Body of pancreas (tissue), 4 donors: ENCODE data around the gene KXD1. TPM values are rescaled to one million over a fixed set of nuclear protein-coding genes. Genes with fewer than 3 reads are reported as not detected.

ENCODE experiments used
- ATAC-seq: fragments of 150-250 bp; one replicate; pipeline ENCODE4 v1.9.1; 2016
- DNase-seq, 4 donors: peaks; one replicate each; pipeline ENCODE4 v3.0.0-alpha.2; 2019
- H3K27ac ChIP-seq, 4 donors: fragments of 200-600 bp; sonication (generic); 1 replicate in 3 of 4; 2 replicates in 1 of 4; pipeline versions ENCODE4 v1.5.1 to v1.6.1; 2016 to 2019; ENCODE audit warnings: mild to moderate bottlenecking in 1 of 4, mixed read lengths in 1 of 4, moderate library complexity in 1 of 4
- H3K27me3 ChIP-seq, 2 donors: fragments of 200-600 bp; sonication (generic); one replicate each; pipeline ENCODE4 v1.6.0; 2016; ENCODE audit warnings: mild to moderate bottlenecking in 1 of 2
- H3K36me3 ChIP-seq, 2 donors: fragments of 200-600 bp; sonication (generic); replicated peaks in 1 of 2; 2 replicates each; pipeline ENCODE4 v1.5.1; 2016; ENCODE audit warnings: low read depth in 2 of 2; ENCODE audit not compliant: insufficient read depth in 1 of 2
- H3K4me1 ChIP-seq: fragments of 200-600 bp; sonication (generic); one replicate; pipeline ENCODE4 v1.6.0; 2016
- H3K4me3 ChIP-seq, 2 donors: fragments of 200-600 bp; sonication (generic); 1 replicate in 1 of 2; 2 replicates in 1 of 2; pipeline ENCODE4 v1.5.1; 2016 to 2019
- H3K9me3 ChIP-seq, 3 donors: fragments of 200-600 bp; sonication (generic); 1 replicate in 2 of 3; 2 replicates in 1 of 3; pipeline ENCODE4 v1.5.1; 2016
- POLR2A ChIP-seq, 3 donors: fragments of 450-650 bp; IDR thresholded peaks; one replicate each; pipeline ENCODE4 v1.6.1; 2016; ENCODE audit warnings: antibody characterized with exemption in 3 of 3, mild to moderate bottlenecking in 2 of 3
- WGBS, 2 donors: methylation state at CpG; one replicate each; pipeline ENCODE4 v1.1.5; 2017; 5-methylcytosine and 5-hydroxymethylcytosine counted together
- intact Hi-C: fragments of 100-400 bp; cut with DNase I; formaldehyde crosslinking; loops from one replicate; pipeline ENCODE4 v1.15.1; 2023
- total RNA-seq, 2 donors: library from RNA; depleted of rRNA; stranded (reverse); fragments of >200 nt; gene quantifications; one replicate each; pipeline ENCODE4 v1.1.0, GENCODE V29; 2016
- TF ChIP-seq, protein P1 (sequence below), 7 experiments: fragments of 450-650 bp in 4 of 7; fragments of 200-600 bp in 3 of 7; sonication (generic) in 3 of 7; IDR thresholded peaks; one replicate each; pipeline ENCODE4 v1.5.1; 2016 to 2019; ENCODE audit warnings: antibody characterized with exemption in 7 of 7

KXD1 gene
- total RNA-seq, 2 donors from 2014 or later, result 62.6 to 71.1 TPM

DNA sequence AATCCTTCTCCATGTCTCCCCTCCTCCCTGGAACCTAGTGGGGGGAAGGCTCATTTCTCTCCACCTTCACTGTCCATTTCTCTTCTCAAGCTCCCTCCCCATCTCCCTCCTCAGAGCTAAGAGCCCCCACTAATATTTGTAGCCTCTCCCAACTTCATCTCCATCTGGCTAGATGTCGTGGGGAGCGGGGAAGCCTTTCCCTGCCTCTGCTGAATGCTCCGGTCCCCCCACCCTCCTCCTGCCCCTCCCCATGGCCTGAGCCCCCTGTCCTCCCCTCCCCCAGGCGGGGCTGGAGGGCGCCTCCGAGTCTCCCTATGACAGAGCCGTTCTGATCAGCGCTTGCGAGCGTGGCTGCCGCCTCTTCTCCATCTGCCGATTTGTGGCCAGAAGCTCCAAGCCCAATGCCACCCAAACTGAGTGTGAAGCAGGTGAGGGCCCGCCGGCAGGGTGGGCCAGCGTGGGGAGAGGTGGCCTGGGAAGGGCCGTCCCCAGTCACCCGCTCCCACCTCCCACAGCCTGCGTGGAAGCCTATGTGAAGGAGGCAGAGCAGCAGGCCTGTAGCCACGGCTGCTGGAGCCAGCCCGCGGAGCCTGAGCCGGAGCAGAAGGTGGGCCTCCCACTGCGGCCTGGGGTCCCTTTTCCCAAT is 56.0 kb downstream of the KXD1 start:
- H3K4me3 ChIP-seq, result no peak overlapping the region
- H3K27ac ChIP-seq, result no peak overlapping the region
- DNase-seq, result no peak
- no peak for TF ChIP-seq POLR2A (IDR thresholded peaks at IDR 0.05)
- TF ChIP-seq, protein P1, sequence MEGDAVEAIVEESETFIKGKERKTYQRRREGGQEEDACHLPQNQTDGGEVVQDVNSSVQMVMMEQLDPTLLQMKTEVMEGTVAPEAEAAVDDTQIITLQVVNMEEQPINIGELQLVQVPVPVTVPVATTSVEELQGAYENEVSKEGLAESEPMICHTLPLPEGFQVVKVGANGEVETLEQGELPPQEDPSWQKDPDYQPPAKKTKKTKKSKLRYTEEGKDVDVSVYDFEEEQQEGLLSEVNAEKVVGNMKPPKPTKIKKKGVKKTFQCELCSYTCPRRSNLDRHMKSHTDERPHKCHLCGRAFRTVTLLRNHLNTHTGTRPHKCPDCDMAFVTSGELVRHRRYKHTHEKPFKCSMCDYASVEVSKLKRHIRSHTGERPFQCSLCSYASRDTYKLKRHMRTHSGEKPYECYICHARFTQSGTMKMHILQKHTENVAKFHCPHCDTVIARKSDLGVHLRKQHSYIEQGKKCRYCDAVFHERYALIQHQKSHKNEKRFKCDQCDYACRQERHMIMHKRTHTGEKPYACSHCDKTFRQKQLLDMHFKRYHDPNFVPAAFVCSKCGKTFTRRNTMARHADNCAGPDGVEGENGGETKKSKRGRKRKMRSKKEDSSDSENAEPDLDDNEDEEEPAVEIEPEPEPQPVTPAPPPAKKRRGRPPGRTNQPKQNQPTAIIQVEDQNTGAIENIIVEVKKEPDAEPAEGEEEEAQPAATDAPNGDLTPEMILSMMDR (IDR thresholded peaks at IDR 0.05), result no peak
- intact Hi-C loops, result no loop called here
- H3K4me1 ChIP-seq, result peaks cover 28% of the 10 kb centered on the region
- no peaks in the 10 kb centered on the region for H3K36me3 ChIP-seq
- H3K9me3 ChIP-seq, result no peaks in the 10 kb centered on the region
- H3K27me3 ChIP-seq, result peaks cover 0 to 39% of the 10 kb centered on the region in 2 donors
- ATAC-seq, result no peak
- 36 to 39% methylated on average over 16 to 20 of the region's 23 CpGs for WGBS, 2 donors

DNA sequence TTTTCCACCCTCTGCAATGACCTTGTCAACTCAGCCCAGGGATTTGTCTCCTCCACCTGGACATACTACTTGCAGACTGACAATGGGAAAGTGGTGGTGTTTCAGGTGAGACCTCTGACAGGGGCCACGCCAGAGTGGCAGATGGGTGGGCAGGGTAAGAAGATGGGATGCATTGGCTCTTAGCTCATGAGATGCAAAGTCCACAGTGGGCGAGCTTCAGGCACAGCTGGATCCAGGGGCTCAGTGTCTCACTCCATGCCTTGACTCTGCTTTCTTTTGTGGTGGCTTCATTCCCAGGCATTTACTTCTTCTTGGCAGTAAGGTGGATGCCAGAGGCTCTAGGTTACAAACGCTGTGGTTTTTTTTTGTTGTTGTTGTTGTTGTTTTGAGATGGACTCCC is 58.4 kb downstream of the KXD1 start:
- ATAC-seq (no peak), DNase-seq (no peak)
- Histone ChIP-seq H3K4me1 (peaks cover 21% of the 10 kb centered on the region), H3K36me3 (no peaks in the 10 kb centered on the region), H3K27ac (no peak overlapping the region), H3K27me3 (peaks cover 0 to 24% of the 10 kb centered on the region in 2 donors), H3K4me3 (no peak overlapping the region), H3K9me3 (no peaks in the 10 kb centered on the region)
- TF ChIP-seq, protein P1 (IDR thresholded peaks at IDR 0.05), result no peak
- no peak for TF ChIP-seq POLR2A (IDR thresholded peaks at IDR 0.05)
- WGBS, 2 donors, result 71 to 86% methylated on average over 3 of the region's 3 CpGs
- intact Hi-C loops, result no loop called here

- no peak for TF ChIP-seq POLR2A (IDR thresholded peaks at IDR 0.05)
- TF ChIP-seq, protein P1 (IDR thresholded peaks at IDR 0.05), result no peak
- H3K27me3 ChIP-seq, result peaks cover 0 to 10% of the 10 kb centered on the region in 2 donors
- no peak overlapping the region for H3K4me3 ChIP-seq
- intact Hi-C loops, result no loop called here
- no peaks in the 10 kb centered on the region for H3K36me3 ChIP-seq
- no peak overlapping the region for H3K27ac ChIP-seq
- H3K9me3 ChIP-seq, result no peaks in the 10 kb centered on the region
- DNase-seq, result no peak
- H3K4me1 ChIP-seq, result peaks cover 7% of the 10 kb centered on the region
- no peak for ATAC-seq
Observed at GRCh38 chr19:18617562-18617961, 59.9 kb downstream of the KXD1 start.

DNA sequence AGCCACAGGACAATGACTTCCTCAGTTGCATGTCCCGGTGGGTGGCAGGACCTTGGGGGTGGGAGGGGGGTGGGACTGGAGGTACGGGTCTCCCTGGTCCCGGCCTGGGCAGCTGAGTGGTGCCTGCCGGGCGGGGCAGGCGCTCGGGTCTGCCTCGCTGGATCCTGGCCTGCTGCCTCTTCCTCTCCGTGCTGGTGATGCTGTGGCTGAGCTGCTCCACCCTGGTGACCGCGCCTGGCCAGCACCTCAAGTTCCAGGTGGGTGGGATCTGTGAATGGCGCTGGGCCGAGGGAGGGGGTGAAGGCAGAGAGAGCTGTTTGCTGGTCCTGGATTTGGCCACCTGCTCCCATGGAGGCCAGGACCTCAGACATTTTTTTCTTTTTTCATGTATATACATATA is 60.6 kb downstream of the KXD1 start:
- H3K4me3 ChIP-seq, result no peak overlapping the region
- no peaks in the 10 kb centered on the region for H3K9me3 ChIP-seq
- peaks cover under 1% of the 10 kb centered on the region for H3K4me1 ChIP-seq
- intact Hi-C loops, result no loop called here
- ATAC-seq, result no peak
- 92 to 100% methylated on average over 3 to 12 of the region's 13 CpGs for WGBS, 2 donors
- no peak overlapping the region for H3K27ac ChIP-seq
- no peak for DNase-seq
- H3K27me3 ChIP-seq, result peaks cover 0 to 4% of the 10 kb centered on the region in 2 donors
- H3K36me3 ChIP-seq, result no peaks in the 10 kb centered on the region
- TF ChIP-seq, protein P1 (IDR thresholded peaks at IDR 0.05), result no peak
- no peak for TF ChIP-seq POLR2A (IDR thresholded peaks at IDR 0.05)

Other genes with a start within 250 kb of the KXD1 start
- gene LSM4, start 234.8 kb upstream of the KXD1 start, total RNA-seq, result 10 to 100 TPM; 45.7 to 94.6 TPM
- gene PGPEP1, start 217.3 kb upstream of the KXD1 start, total RNA-seq, result 10 to 100 TPM; 22.1 to 37.6 TPM
- gene GDF15, start 171.7 kb upstream of the KXD1 start, total RNA-seq, result 10 to 100 TPM; 40.5 to 86.1 TPM
- 1 to 10 TPM in 1 of 2 donors, not detected in 1; 4.4 TPM for gene LRRC25, start 160.2 kb upstream of the KXD1 start, total RNA-seq
- gene SSBP4, start 138.5 kb upstream of the KXD1 start, total RNA-seq, result 10 to 100 TPM; 50.1 to 63.9 TPM
- gene ISYNA1, start 119.7 kb upstream of the KXD1 start, total RNA-seq, result 10 to 100 TPM; 52.7 to 72.8 TPM
- 10 to 100 TPM; 12.5 to 14.2 TPM for gene ELL, start 35.8 kb upstream of the KXD1 start, total RNA-seq
- gene FKBP8, start 14.3 kb upstream of the KXD1 start, total RNA-seq, result 100 to 1,000 TPM; 235 to 247 TPM
- 100 to 1,000 TPM; 242 to 358 TPM for gene UBA52, start 14.0 kb downstream of the KXD1 start, total RNA-seq
- gene REX1BD, start 30.9 kb downstream of the KXD1 start, total RNA-seq, result 100 to 1,000 TPM; 146 to 214 TPM
- gene CRLF1, start 48.9 kb downstream of the KXD1 start, total RNA-seq, result 10 to 100 TPM; 23.3 to 40.2 TPM
- 1 to 10 TPM in 1 of 2 donors, under 1 TPM in 1; 0.66 to 2.1 TPM for gene TMEM59L, start 55.0 kb downstream of the KXD1 start, total RNA-seq
- gene KLHL26, start 79.2 kb downstream of the KXD1 start, total RNA-seq, result 1 to 10 TPM; 3.6 to 8.9 TPM
- 1 to 10 TPM; 4.9 to 6.5 TPM for gene CRTC1, start 125.8 kb downstream of the KXD1 start, total RNA-seq
- gene COMP, start 233.4 kb downstream of the KXD1 start, total RNA-seq, result 1 to 10 TPM in 1 of 2 donors, under 1 TPM in 1; 0.33 to 6.0 TPM